Ramos (cell line): ENCODE data around the gene WDR27.

Source experiments
- in situ Hi-C: fragments of 300-500 bp; cut with MboI; formaldehyde crosslinking; loops from one replicate; pipeline ENCODE4 v1.14.3; 2022; ENCODE audit warnings: low sequenced_read_pairs; ENCODE audit not compliant: unreplicated experiment

WDR27 gene

DNA sequence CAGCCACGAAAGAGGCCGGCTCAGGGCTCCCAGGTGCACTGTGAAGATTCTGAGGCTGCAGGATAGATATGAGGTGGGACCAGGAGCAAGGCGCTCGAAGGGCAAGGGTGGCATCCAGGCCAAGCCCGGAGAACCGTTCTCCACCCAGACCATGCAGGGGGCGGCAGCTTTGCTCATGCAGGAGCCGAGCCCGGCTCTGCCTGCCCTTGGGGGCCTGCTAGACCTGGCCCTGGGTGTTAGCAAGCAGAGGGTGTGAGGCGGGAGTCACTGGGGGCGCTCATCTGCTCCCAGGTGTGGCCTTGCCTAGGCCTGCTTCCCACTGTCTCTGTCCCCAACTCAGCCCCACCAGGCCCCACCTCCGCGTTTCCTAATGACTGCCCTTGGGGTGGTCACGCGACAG is 59.4 kb downstream of the WDR27 start:
- in situ Hi-C loops, result no loop called here

DNA sequence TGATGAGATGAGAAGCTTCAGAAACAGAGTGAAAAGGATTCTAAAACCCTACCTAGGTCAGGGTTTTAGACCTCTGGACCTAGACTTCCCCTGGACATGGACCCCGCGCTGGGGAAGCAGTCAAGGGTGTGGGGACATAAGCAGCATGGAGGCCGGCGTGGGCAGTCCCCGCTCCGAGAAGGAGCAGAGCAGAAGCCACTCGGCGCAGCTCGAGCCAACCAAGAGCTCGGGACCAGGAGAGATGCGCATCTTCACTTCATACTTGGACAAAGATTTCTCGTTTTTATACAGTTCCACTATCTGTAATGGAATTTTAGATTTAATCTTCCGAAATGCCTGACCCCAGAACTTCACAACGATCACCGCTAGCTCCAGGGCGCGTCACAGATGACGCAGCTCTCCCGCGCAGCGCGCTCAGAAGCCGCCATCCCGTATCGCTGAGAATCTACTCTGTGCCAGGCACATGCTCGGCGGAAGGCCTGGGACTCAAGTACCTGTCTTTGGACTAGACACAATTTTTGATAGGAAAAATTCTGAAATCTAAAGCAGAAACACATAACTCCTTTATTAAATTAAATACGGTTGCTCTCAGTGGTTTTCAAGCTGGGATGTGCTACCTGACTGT is 60.3 kb downstream of the WDR27 start:
- in situ Hi-C loops, result no loop called here

- in situ Hi-C loops, result no loop called here
These were observed 60.8 kb downstream of the WDR27 start for GRCh38 chr6:169640983-169641382.

- in situ Hi-C loops, result no loop called here
These were observed 61.4 kb downstream of the WDR27 start for GRCh38 chr6:169640351-169640852.

- in situ Hi-C loops, result no loop called here
These were observed 62.1 kb downstream of the WDR27 start for GRCh38 chr6:169639653-169640278.

GRCh38 chr6:169638915-169639314 is 62.9 kb downstream of the WDR27 start:
- in situ Hi-C loops, result no loop called here

GRCh38 chr6:169638388-169638787 is 63.4 kb downstream of the WDR27 start:
- in situ Hi-C loops, result no loop called here

- in situ Hi-C loops, result no loop called here
These were observed 66.5 kb downstream of the WDR27 start for GRCh38 chr6:169635345-169635744.

- in situ Hi-C loops, result no loop called here
These were observed 69.0 kb downstream of the WDR27 start for GRCh38 chr6:169632841-169633240.

GRCh38 chr6:169629256-169629655 is 72.6 kb downstream of the WDR27 start:
- in situ Hi-C loops, result no loop called here

DNA sequence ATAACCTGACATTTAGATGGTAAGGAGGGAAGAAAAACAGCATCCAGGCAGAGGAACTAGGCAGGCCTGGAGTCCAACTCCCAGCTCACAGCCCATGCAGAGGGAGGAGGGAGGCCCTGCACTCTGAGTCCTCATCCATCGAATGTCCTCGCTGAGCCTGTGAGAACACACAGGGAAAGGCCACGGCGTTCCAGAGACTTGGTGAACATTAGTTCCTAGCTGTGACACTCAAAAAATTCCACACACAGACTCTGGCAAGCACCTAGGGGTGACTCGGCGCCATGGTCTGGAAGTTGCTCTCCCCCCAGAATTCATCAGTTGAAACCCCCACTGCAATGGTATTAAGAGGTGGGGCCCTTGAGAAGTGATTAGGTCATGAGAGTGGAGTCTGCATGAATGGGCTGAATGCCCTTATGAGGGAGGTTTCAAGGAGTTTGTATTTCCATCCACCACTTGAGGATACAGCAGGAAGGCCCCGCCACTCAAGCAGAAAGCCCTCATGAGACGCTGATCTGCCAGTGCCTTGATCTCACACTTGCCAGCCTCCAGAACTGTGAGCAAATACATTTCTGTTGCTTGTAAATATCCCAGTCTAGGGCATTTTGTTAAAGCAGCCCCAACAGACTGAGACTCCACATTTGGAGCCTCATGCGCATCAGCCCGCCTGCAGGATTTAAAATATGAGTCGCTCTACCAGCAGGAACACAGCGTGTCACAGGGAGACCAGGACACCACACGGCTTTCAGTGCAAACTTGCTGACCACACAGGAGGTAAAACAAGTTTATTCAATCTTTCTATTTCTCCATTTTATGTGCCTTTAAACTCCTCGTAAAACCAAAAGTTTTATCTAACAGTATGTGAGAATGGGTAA is 73.9 kb downstream of the WDR27 start:
- in situ Hi-C loops, result no loop called here

DNA sequence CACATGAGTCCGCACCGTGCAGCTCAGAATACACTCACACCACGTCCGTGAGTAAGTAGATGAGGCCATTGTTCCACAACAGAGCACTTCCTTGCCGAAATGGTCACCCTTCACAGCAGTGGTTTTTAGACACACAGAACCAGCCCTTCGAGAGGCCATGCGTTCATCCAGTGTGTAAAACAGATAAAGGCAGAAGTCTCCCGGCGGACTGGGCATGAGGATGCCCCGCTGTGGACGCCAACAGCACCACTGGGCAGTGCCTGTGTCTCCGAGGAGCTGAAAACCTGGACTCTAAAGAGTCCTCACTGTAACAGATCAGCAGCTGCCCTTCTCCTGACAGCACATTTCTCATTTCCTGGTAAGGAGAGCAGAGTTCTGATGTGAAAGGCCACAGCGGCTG is 75.2 kb downstream of the WDR27 start:
- in situ Hi-C loops, result no loop called here

GRCh38 chr6:169626169-169626568 is 75.7 kb downstream of the WDR27 start:
- in situ Hi-C loops, result no loop called here

DNA sequence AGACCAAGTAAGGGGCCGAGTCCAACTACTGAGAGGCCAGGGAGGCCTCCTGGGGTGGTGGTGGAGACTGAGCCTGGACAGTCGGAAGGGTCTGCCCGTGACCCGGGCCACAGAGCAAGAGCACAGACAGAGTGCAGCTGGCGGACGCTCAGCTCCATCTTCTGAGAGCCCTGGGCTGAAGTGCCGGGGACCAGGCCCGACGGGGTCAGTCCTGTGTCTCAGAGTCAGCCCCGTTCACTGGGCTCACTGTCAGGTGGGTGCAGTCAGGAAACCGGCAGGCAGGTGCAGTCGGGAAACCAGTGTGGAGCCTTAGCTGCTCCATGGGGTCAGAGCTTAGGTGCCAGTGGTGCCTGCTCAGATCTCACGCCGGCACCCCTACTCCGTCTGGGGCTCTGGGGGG is 76.5 kb downstream of the WDR27 start:
- in situ Hi-C loops, result no loop called here

DNA sequence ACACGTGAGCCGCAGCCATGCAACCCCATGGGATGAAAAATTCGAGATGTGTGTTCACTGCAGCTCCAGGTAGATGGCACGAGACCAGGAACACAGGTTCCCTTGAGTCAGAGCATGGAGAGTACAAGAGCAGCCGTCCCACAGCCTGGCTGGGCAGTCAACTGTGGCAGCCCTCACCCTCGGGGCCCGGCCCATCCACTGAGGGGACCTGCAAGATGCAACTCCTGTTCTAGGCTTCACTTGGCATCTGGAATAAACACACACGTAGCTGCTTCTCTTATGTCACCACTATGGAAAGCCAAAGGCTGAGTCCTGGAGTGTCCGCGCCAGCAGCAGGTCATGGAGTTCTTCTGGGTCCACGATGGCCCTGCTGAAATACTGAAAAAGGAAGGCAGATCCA is 77.0 kb downstream of the WDR27 start:
- in situ Hi-C loops, result no loop called here

GRCh38 chr6:169623975-169624374 is 77.9 kb downstream of the WDR27 start:
- in situ Hi-C loops, result no loop called here

DNA sequence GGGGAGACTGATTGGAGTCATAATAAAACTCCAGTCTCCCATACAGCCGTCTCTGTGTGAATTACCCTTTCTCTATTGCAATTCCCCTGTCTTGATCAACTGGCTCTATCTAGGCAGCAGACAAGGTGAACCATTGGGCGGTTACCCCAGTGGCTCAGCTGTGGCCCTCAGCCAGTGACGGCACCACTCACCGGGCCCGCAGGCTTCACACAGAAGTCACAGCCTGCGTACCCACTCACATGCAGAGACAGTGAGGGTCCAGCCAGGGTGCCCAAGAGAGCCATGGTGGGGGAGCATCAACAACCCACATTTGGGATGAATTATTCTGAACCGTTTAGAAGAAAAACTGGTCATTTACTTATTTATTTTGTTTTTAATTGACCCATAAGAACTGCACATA is 78.5 kb downstream of the WDR27 start:
- in situ Hi-C loops, result no loop called here

DNA sequence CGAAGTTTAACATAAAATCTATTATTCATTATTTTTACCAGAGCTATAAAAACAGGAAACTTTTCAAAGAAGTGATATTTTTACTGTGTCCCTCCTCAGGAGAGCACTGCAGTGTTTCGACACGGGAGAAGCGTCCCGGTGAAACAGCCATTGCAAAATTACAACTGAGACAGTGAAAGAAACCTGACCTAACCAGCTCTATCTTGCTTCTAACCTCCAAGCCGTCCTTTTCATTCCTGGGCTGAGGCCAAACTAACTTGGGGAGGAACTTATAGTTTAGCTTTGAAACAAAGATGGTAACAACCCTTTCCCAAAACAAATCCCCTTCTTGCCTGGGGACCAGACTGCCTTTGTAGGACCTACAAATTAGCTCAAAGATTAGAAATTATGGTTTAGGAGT is 79.2 kb downstream of the WDR27 start:
- in situ Hi-C loops, result no loop called here

- in situ Hi-C loops, result no loop called here
These were observed 80.5 kb downstream of the WDR27 start for GRCh38 chr6:169621311-169621710.

DNA sequence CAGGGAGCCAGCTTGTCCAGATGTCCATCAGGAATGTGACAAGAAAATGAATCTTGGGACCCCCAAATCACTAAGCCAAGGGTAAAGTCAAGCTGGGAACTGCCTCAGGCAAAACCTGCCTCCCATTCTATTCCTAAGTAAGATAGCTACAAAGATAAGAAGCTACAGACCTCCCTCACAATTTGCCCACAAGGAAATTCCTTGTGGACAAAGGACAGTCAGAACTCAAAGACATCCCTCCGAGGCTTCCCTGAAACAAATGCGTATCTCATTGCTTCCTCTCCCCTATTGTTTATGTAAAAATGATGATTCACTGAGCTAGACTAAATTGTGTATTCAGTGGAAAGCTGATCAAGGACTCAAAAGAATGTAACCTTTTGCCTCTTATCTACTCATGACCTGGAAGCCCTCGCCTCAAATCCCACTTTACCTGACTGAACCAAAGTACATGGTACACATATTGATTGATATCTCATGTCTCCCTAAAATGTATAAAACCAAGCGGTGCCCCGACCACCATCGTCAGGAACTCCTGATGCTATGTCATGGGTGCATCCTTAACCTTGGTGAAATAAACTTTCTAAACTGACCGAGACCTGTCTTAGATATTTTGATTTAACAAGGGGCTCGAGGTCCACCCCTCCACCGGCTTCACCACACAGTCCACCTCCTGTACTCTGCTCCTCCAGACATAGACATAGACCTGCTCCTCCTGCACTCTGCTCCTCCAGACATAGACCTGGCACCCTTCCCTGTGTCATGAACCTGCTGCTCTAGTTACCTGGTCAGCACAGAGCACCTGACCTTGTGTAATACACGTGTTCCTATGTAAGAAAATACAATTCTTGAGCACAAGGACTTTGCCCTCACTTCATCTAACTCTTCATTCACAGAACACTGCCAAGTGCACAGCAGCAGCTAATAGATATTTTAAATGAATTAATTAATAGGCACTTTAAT is 81.4 kb downstream of the WDR27 start:
- in situ Hi-C loops, result no loop called here
